Measurements from ENCODE around the gene OXCT1.

Gene OXCT1

DNA sequence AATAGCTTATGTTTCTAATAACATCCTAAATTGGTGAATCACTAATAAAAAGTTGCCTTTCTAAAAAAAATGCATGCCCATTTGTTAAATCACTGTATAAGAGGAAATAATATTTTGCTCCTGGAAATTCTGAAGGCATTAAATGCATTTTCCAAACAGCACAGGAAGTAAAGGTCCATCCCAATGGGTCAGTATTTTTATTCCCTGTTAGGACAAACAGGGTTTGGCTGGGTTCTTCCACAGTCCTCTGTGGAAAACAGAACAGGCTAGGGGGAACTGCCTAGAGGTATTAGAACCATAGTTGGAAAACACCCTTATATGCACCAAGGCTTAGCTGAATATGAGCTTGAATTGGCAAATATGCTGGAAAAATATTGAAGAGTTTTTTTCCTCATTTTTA, 85.2 kb downstream of the OXCT1 start:
- TF ChIP-seq, protein P1, sequence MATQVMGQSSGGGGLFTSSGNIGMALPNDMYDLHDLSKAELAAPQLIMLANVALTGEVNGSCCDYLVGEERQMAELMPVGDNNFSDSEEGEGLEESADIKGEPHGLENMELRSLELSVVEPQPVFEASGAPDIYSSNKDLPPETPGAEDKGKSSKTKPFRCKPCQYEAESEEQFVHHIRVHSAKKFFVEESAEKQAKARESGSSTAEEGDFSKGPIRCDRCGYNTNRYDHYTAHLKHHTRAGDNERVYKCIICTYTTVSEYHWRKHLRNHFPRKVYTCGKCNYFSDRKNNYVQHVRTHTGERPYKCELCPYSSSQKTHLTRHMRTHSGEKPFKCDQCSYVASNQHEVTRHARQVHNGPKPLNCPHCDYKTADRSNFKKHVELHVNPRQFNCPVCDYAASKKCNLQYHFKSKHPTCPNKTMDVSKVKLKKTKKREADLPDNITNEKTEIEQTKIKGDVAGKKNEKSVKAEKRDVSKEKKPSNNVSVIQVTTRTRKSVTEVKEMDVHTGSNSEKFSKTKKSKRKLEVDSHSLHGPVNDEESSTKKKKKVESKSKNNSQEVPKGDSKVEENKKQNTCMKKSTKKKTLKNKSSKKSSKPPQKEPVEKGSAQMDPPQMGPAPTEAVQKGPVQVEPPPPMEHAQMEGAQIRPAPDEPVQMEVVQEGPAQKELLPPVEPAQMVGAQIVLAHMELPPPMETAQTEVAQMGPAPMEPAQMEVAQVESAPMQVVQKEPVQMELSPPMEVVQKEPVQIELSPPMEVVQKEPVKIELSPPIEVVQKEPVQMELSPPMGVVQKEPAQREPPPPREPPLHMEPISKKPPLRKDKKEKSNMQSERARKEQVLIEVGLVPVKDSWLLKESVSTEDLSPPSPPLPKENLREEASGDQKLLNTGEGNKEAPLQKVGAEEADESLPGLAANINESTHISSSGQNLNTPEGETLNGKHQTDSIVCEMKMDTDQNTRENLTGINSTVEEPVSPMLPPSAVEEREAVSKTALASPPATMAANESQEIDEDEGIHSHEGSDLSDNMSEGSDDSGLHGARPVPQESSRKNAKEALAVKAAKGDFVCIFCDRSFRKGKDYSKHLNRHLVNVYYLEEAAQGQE (IDR thresholded peaks at IDR 0.05; ENCODE audit: insufficient read depth in 1 of 2, low read depth in 2 of 2, low read length in 2 of 2): no peak
- no peak for TF ChIP-seq SIN3A (IDR thresholded peaks at IDR 0.05; ENCODE audit: borderline replicate concordance, insufficient read depth, low read length)
- TF ChIP-seq TAF1 (IDR thresholded peaks at IDR 0.05; ENCODE audit: borderline replicate concordance, insufficient read depth, low read length): no peak
- no peak for TF ChIP-seq POLR2AphosphoS5 (IDR thresholded peaks at IDR 0.05; ENCODE audit: low read depth, low read length)
- TF ChIP-seq FOXP2 (optimal IDR thresholded peaks at IDR 0.05; ENCODE audit: borderline replicate concordance, extremely low read depth, extremely low read length, insufficient read depth): no peak

- TF ChIP-seq FOXP2 (optimal IDR thresholded peaks at IDR 0.05; ENCODE audit: borderline replicate concordance, extremely low read depth, extremely low read length, insufficient read depth) (no peak), SIN3A (IDR thresholded peaks at IDR 0.05; ENCODE audit: borderline replicate concordance, insufficient read depth, low read length) (no peak), POLR2AphosphoS5 (IDR thresholded peaks at IDR 0.05; ENCODE audit: low read depth, low read length) (no peak)
- TF ChIP-seq, protein P1 (IDR thresholded peaks at IDR 0.05; ENCODE audit: insufficient read depth in 1 of 2, low read depth in 2 of 2, low read length in 2 of 2): no peak
Observed at GRCh38 chr5:41778410-41778809, 91.8 kb downstream of the OXCT1 start.

- no peak for TF ChIP-seq SIN3A (IDR thresholded peaks at IDR 0.05; ENCODE audit: borderline replicate concordance, insufficient read depth, low read length)
- TF ChIP-seq, protein P1 (IDR thresholded peaks at IDR 0.05; ENCODE audit: insufficient read depth in 1 of 2, low read depth in 2 of 2, low read length in 2 of 2): no peak
- TF ChIP-seq POLR2AphosphoS5 (IDR thresholded peaks at IDR 0.05; ENCODE audit: low read depth, low read length): no peak
- no peak for TF ChIP-seq TAF1 (IDR thresholded peaks at IDR 0.05; ENCODE audit: borderline replicate concordance, insufficient read depth, low read length)
- no peak for TF ChIP-seq FOXP2 (optimal IDR thresholded peaks at IDR 0.05; ENCODE audit: borderline replicate concordance, extremely low read depth, extremely low read length, insufficient read depth)
Observed at GRCh38 chr5:41776435-41776834, 93.8 kb downstream of the OXCT1 start.

GRCh38 chr5:41773799-41774198, 96.4 kb downstream of the OXCT1 start:
- TF ChIP-seq, protein P1 (IDR thresholded peaks at IDR 0.05; ENCODE audit: insufficient read depth in 1 of 2, low read depth in 2 of 2, low read length in 2 of 2): no peak
- no peak for TF ChIP-seq TAF1 (IDR thresholded peaks at IDR 0.05; ENCODE audit: borderline replicate concordance, insufficient read depth, low read length)
- no peak for TF ChIP-seq FOXP2 (optimal IDR thresholded peaks at IDR 0.05; ENCODE audit: borderline replicate concordance, extremely low read depth, extremely low read length, insufficient read depth)
- TF ChIP-seq POLR2AphosphoS5 (IDR thresholded peaks at IDR 0.05; ENCODE audit: low read depth, low read length): no peak

DNA sequence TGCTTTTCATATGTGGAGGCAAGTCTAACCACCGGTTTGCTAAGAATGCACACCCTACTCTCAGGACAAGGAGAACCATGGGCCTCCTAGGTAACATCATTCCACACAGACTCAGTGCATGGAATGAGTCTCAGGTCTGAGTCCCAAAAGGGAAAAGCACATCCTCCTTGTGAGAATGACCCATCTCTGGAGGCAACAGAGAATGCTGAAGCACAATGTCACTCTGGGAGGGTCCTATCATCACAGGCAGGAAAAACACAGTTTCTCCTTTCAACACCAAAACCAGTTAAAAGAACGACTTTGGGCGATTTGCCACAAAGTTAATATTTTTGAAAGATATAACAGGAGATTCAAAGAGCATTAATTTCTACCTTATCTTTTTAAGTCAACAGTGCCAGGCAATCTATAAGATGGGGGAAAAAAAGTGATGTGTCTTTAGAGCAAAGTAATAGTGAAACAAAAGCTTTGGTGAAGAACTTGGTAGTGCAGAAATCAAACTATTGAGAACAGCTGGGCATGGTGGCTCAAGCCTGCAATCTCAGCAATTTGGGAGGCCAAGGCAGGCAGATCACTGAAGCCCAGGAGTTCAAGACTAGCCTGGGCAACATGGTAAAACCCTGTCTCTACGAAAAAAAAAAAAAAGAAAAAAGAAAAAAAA, 97.3 kb downstream of the OXCT1 start:
- TF ChIP-seq TAF1 (IDR thresholded peaks at IDR 0.05; ENCODE audit: borderline replicate concordance, insufficient read depth, low read length) (no peak), FOXP2 (optimal IDR thresholded peaks at IDR 0.05; ENCODE audit: borderline replicate concordance, extremely low read depth, extremely low read length, insufficient read depth) (no peak), SIN3A (IDR thresholded peaks at IDR 0.05; ENCODE audit: borderline replicate concordance, insufficient read depth, low read length) (no peak), POLR2AphosphoS5 (IDR thresholded peaks at IDR 0.05; ENCODE audit: low read depth, low read length) (no peak)
- TF ChIP-seq, protein P1 (IDR thresholded peaks at IDR 0.05; ENCODE audit: insufficient read depth in 1 of 2, low read depth in 2 of 2, low read length in 2 of 2): no peak

All from PFSK-1 (cell line).